HepG2 (cell line): ENCODE data around the gene CD8A. TPM values are rescaled to one million over a fixed set of nuclear protein-coding genes. Genes with fewer than 3 reads are reported as not detected.

Experiments used
- ATF7-NPFF ChIP-seq: sonication (generic); formaldehyde crosslinking; IDR thresholded peaks from 2 replicates; pipeline ENCODE4 v1.8.1; 2023; ENCODE audit warnings: mild to moderate bottlenecking, low read depth, missing genetic modification reagents, moderate library complexity
- EED ChIP-seq: sonication (generic); formaldehyde crosslinking; IDR thresholded peaks from 2 replicates; pipeline ENCODE4 v1.5.0; 2020; ENCODE audit warnings: mild to moderate bottlenecking, missing genetic modification reagents
- ETV5 ChIP-seq: IDR thresholded peaks from 2 replicates; pipeline ENCODE4 v1.6.1; 2018; ENCODE audit warnings: missing biosample characterization, missing genetic modification reagents, inconsistent platforms, borderline replicate concordance
- MATR3 ChIP-seq: sonication (generic); formaldehyde crosslinking; IDR thresholded peaks from 2 replicates; pipeline ENCODE4 v1.4.0; 2020; ENCODE audit warnings: missing genetic modification reagents
- MYNN ChIP-seq: sonication (generic); formaldehyde crosslinking; IDR thresholded peaks from 2 replicates; pipeline ENCODE4 v1.4.0; 2020; ENCODE audit warnings: mild to moderate bottlenecking, low read depth, missing genetic modification reagents
- NR3C1 ChIP-seq: sonication (generic); formaldehyde crosslinking; IDR thresholded peaks from 2 replicates; pipeline ENCODE4 v1.4.0; 2020; ENCODE audit warnings: missing genetic modification reagents
- RORA ChIP-seq: sonication (generic); formaldehyde crosslinking; IDR thresholded peaks from 2 replicates; pipeline ENCODE4 v1.5.0; 2020; ENCODE audit warnings: mild to moderate bottlenecking, missing genetic modification reagents, moderate library complexity
- SMAD9 ChIP-seq: sonication (generic); formaldehyde crosslinking; IDR thresholded peaks from 2 replicates; pipeline ENCODE4 v1.5.1; 2020; ENCODE audit warnings: mild to moderate bottlenecking, missing genetic modification reagents
- SP2 ChIP-seq: sonication (generic); formaldehyde crosslinking; IDR thresholded peaks from 2 replicates; pipeline ENCODE4 v1.5.1; 2020; ENCODE audit warnings: mild to moderate bottlenecking, missing genetic modification reagents
- SRSF1 ChIP-seq: fragments of 200-400 bp; formaldehyde crosslinking; optimal IDR thresholded peaks from 2 replicates; pipeline ENCODE3; 2017; ENCODE audit warnings: mild to moderate bottlenecking, low read depth, low read length, moderate library complexity
- SRSF9 ChIP-seq: fragments of 200-400 bp; formaldehyde crosslinking; IDR thresholded peaks from 2 replicates; pipeline ENCODE4 v1.6.1; 2018; ENCODE audit warnings: borderline replicate concordance, mild to moderate bottlenecking, low read depth, low read length; ENCODE audit not compliant: insufficient read depth, poor library complexity, severe bottlenecking
- ZEB1 ChIP-seq: IDR thresholded peaks from 2 replicates; pipeline ENCODE4 v1.6.1; 2012; ENCODE audit warnings: mild to moderate bottlenecking, low read depth, inconsistent platforms; ENCODE audit not compliant: insufficient replicate concordance
- ZFY ChIP-seq: sonication (generic); formaldehyde crosslinking; IDR thresholded peaks from 2 replicates; pipeline ENCODE4 v1.4.0; 2020; ENCODE audit warnings: missing genetic modification reagents
- ZNF253 ChIP-seq: sonication (generic); formaldehyde crosslinking; IDR thresholded peaks from 2 replicates; pipeline ENCODE4 v1.8.0; 2022; ENCODE audit warnings: mild to moderate bottlenecking, missing genetic modification reagents, borderline replicate concordance
- ZNF367 ChIP-seq: sonication (generic); formaldehyde crosslinking; IDR thresholded peaks from 2 replicates; pipeline ENCODE4 v1.4.0; 2020; ENCODE audit warnings: missing genetic modification reagents, borderline replicate concordance
- ZNF552 ChIP-seq: sonication (generic); formaldehyde crosslinking; IDR thresholded peaks from 2 replicates; pipeline ENCODE4 v1.9.0; 2022; ENCODE audit warnings: missing genetic modification reagents, mild to moderate bottlenecking, borderline replicate concordance
- polyA plus RNA-seq, 8 experiments: library from polyadenylated mRNA; depleted of rRNA in 3 of 8; stranded (reverse) in 7 of 8; unstranded in 1 of 8; fragments of >200 nt; fragmentation: Illumina TruSeq in 4 of 8; extraction: Trizol in 4 of 8; gene quantifications; 2 replicates each; pipeline versions ENCODE4 v1.2.1 to v1.2.3, GENCODE V29; 2011 to 2016; ENCODE audit warnings: low read depth in 4 of 8, missing spikeins in 1 of 8, mixed read lengths in 1 of 8; ENCODE audit not compliant: insufficient read depth in 1 of 8
- total RNA-seq, 5 experiments: library from RNA; depleted of rRNA; stranded (reverse); fragments of >200 nt; fragmentation: Illumina TruSeq; extraction: Trizol; gene quantifications; 2 replicates each; pipeline ENCODE4 v1.2.3, GENCODE V29; 2016; ENCODE audit warnings: low read depth in 1 of 5
- TF ChIP-seq, protein P1 (sequence below): IDR thresholded peaks from 2 replicates; pipeline ENCODE4 v1.4.0; 2020; ENCODE audit warnings: mild to moderate bottlenecking, missing genetic modification reagents
- TF ChIP-seq, protein P2 (sequence below): sonication (generic); formaldehyde crosslinking; IDR thresholded peaks from 2 replicates; pipeline ENCODE4 v1.8.0; 2022; ENCODE audit warnings: missing genetic modification reagents, mild to moderate bottlenecking, inconsistent platforms, borderline replicate concordance
- TF ChIP-seq, protein P3 (sequence below): sonication (generic); formaldehyde crosslinking; IDR thresholded peaks from 2 replicates; pipeline ENCODE4 v1.8.1; 2023; ENCODE audit warnings: mild to moderate bottlenecking, inconsistent platforms, moderate library complexity, missing genetic modification reagents, borderline replicate concordance
- TF ChIP-seq, protein P4 (sequence below): sonication (generic); formaldehyde crosslinking; IDR thresholded peaks from 2 replicates; pipeline ENCODE4 v1.8.0; 2022; ENCODE audit warnings: mild to moderate bottlenecking, missing genetic modification reagents; ENCODE audit not compliant: insufficient replicate concordance

The CD8A gene
- total and polyA plus RNA-seq, 2 of the 13 experiments (the other 11 are each of a cell fraction or from before 2014, with no cell fraction given): 0.09 TPM; not detected in 1

GRCh38 chr2:86807468-86808275, 17.0 kb upstream of the CD8A start (continued):
- TF ChIP-seq, protein P1, sequence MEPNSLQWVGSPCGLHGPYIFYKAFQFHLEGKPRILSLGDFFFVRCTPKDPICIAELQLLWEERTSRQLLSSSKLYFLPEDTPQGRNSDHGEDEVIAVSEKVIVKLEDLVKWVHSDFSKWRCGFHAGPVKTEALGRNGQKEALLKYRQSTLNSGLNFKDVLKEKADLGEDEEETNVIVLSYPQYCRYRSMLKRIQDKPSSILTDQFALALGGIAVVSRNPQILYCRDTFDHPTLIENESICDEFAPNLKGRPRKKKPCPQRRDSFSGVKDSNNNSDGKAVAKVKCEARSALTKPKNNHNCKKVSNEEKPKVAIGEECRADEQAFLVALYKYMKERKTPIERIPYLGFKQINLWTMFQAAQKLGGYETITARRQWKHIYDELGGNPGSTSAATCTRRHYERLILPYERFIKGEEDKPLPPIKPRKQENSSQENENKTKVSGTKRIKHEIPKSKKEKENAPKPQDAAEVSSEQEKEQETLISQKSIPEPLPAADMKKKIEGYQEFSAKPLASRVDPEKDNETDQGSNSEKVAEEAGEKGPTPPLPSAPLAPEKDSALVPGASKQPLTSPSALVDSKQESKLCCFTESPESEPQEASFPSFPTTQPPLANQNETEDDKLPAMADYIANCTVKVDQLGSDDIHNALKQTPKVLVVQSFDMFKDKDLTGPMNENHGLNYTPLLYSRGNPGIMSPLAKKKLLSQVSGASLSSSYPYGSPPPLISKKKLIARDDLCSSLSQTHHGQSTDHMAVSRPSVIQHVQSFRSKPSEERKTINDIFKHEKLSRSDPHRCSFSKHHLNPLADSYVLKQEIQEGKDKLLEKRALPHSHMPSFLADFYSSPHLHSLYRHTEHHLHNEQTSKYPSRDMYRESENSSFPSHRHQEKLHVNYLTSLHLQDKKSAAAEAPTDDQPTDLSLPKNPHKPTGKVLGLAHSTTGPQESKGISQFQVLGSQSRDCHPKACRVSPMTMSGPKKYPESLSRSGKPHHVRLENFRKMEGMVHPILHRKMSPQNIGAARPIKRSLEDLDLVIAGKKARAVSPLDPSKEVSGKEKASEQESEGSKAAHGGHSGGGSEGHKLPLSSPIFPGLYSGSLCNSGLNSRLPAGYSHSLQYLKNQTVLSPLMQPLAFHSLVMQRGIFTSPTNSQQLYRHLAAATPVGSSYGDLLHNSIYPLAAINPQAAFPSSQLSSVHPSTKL (CRISPR knock-in tag): no peak
- TF ChIP-seq MYNN (CRISPR knock-in tag) (no peak; the same call in 1 of the 2 replicates), RORA (CRISPR knock-in tag) (no peak), SRSF9 (no peak), ZNF253 (CRISPR knock-in tag) (0 out of 2 replicates have a peak, but pooled peaks have one; percentile 54), SP2 (CRISPR knock-in tag) (no peak; the same call in 1 of the 2 replicates), ETV5 (CRISPR knock-in tag) (no peak), ZNF367 (no peak), ZFY (CRISPR knock-in tag) (peak; percentile 2; the same call in 1 of the 2 replicates), SMAD9 (CRISPR knock-in tag) (0 out of 2 replicates have a peak, but pooled peaks have one; percentile 85), NR3C1 (CRISPR knock-in tag) (no peak), MATR3 (CRISPR knock-in tag) (no peak; the same call in 1 of the 2 replicates), SRSF1 (no peak), ZEB1 (no peak), ATF7-NPFF (peak; percentile 67; the same call in 1 of the 2 replicates), EED (no peak), ZNF552 (no peak)
- TF ChIP-seq, protein P2, sequence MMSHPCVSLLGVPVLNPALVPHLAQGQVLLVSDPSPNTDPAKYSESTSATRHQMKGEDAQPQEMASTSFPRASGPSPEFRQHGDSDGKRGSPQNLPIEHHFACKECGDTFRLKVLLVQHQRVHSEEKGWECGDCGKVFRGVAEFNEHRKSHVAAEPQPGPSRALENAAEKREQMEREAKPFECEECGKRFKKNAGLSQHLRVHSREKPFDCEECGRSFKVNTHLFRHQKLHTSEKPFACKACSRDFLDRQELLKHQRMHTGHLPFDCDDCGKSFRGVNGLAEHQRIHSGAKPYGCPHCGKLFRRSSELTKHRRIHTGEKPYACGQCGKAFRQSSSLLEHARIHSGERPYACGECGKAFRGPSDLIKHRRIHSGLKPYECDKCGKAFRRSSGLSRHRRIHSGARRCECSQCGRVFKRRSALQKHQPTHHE (CRISPR knock-in tag): 0 out of 2 replicates have a peak, but pooled peaks have one; percentile 6
- TF ChIP-seq, protein P3, sequence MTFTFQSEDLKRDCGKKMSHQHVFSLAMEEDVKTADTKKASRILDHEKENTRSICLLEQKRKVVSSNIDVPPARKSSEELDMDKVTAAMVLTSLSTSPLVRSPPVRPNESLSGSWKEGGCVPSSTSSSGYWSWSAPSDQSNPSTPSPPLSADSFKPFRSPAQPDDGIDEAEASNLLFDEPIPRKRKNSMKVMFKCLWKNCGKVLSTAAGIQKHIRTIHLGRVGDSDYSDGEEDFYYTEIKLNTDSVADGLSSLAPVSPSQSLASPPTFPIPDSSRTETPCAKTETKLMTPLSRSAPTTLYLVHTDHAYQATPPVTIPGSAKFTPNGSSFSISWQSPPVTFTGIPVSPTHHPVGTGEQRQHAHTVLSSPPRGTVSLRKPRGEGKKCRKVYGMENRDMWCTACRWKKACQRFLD (CRISPR knock-in tag): no peak
- TF ChIP-seq, protein P4, sequence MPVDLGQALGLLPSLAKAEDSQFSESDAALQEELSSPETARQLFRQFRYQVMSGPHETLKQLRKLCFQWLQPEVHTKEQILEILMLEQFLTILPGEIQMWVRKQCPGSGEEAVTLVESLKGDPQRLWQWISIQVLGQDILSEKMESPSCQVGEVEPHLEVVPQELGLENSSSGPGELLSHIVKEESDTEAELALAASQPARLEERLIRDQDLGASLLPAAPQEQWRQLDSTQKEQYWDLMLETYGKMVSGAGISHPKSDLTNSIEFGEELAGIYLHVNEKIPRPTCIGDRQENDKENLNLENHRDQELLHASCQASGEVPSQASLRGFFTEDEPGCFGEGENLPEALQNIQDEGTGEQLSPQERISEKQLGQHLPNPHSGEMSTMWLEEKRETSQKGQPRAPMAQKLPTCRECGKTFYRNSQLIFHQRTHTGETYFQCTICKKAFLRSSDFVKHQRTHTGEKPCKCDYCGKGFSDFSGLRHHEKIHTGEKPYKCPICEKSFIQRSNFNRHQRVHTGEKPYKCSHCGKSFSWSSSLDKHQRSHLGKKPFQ (CRISPR knock-in tag): no peak
